Neural cell (in vitro differentiated cells): ENCODE measurements around the gene PLXNB1.

Experiments used
- CTCF ChIP-seq: fragments of 450-650 bp; IDR thresholded peaks from 2 replicates; pipeline ENCODE4 v1.5.1; 2014; ENCODE audit warnings: antibody characterized with exemption, mild to moderate bottlenecking, moderate library complexity; ENCODE audit not compliant: poor library complexity, severe bottlenecking
- EP300 ChIP-seq: fragments of 450-650 bp; conservative IDR thresholded peaks from 2 replicates; pipeline ENCODE4 v1.6.1; 2014; ENCODE audit warnings: antibody characterized with exemption, mild to moderate bottlenecking, moderate library complexity; ENCODE audit not compliant: poor library complexity, severe bottlenecking
- EZH2 ChIP-seq: fragments of 200-600, 300-800 bp; shearing (Covaris generic), sonication (generic); IDR thresholded peaks from 2 replicates; pipeline ENCODE4 v1.6.1; 2014; ENCODE audit warnings: antibody characterized with exemption, low read length, borderline replicate concordance, mild to moderate bottlenecking; ENCODE audit not compliant: insufficient read depth, poor library complexity, severe bottlenecking
- MXI1 ChIP-seq: fragments of 450-650 bp; conservative IDR thresholded peaks from 2 replicates; pipeline ENCODE4 v1.6.1; 2014; ENCODE audit warnings: antibody characterized with exemption, mild to moderate bottlenecking; ENCODE audit not compliant: poor library complexity, severe bottlenecking
- POLR2AphosphoS5 ChIP-seq: IDR thresholded peaks from 2 replicates; pipeline ENCODE4 v1.6.1; 2012
- RAD21 ChIP-seq: fragments of 450-650 bp; conservative IDR thresholded peaks from 2 replicates; pipeline ENCODE4 v1.6.1; 2014; ENCODE audit warnings: antibody characterized with exemption, mild to moderate bottlenecking, moderate library complexity
- REST ChIP-seq: IDR thresholded peaks from 2 replicates; pipeline ENCODE4 v1.6.1; 2012; ENCODE audit warnings: borderline replicate concordance
- SMC3 ChIP-seq: fragments of 450-650 bp; conservative IDR thresholded peaks from 2 replicates; pipeline ENCODE4 v1.6.1; 2014; ENCODE audit warnings: antibody characterized with exemption, mild to moderate bottlenecking, moderate library complexity; ENCODE audit not compliant: poor library complexity
- TAF1 ChIP-seq: IDR thresholded peaks from 2 replicates; pipeline ENCODE4 v1.6.1; 2012; ENCODE audit warnings: low read depth

GRCh38 chr3:48433472-48434118, 3.7 kb upstream of the PLXNB1 start:
- TF ChIP-seq EP300 (no peak), CTCF (no peak), TAF1 (no peak), EZH2 (no peak), SMC3 (no peak), POLR2AphosphoS5 (no peak), MXI1 (no peak), RAD21 (no peak), REST (no peak)
